Measurements from ENCODE around the gene PAGE4. TPM values are rescaled to one million over a fixed set of nuclear protein-coding genes. Genes with fewer than 3 reads are reported as not detected.
A peak's percentile ranks its signal among the peaks of the same experiment; 100 is the strongest.

Gene PAGE4, protein sequence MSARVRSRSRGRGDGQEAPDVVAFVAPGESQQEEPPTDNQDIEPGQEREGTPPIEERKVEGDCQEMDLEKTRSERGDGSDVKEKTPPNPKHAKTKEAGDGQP
- total RNA-seq = not detected

DNA sequence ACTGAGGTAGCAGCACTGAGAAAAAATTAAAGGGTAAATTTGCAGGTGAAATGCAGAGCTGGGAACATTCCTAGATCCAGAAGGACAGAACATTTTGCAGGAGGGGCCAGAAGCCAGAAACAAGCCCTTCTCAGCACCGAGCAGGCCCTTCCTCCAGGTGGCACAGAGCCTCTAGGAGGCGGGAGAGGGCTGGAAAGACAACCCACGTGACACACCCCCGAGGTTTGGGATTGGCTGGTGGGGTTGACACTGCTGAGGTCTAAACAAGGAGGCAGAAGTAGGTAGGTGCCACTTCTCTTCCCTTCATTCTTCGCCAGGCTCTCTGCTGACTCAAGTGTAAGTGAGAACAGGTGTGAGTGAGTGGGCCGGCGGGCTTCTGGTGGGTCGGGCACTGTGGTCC is at the start of gene PAGE4:
Gene PAGE4 (plus strand): TSS at position 288 of the 400 bp plus-strand sequence. CDS start 1,126 bp downstream, outside the sequence.
- DNase-seq (no peak), ATAC-seq (no peak)
- Mint-ChIP-seq H3K4me3 (no peak within 1 kb of the TSS), H3K9me3 (ENCODE audit: insufficient read depth) (no peaks in the 10 kb centered on the region), H3K27ac (no peak within 1 kb of the TSS), H3K36me3 (ENCODE audit: low read depth) (no peaks in the 10 kb centered on the region), H3K4me1 (ENCODE audit: low read depth) (no peaks in the 10 kb centered on the region), H3K27me3 (ENCODE audit: low read depth) (peaks cover 5% of the 10 kb centered on the region)
- CTCF ChIA-PET = no interaction called here
- POLR2A ChIA-PET = no interaction called here

DNA sequence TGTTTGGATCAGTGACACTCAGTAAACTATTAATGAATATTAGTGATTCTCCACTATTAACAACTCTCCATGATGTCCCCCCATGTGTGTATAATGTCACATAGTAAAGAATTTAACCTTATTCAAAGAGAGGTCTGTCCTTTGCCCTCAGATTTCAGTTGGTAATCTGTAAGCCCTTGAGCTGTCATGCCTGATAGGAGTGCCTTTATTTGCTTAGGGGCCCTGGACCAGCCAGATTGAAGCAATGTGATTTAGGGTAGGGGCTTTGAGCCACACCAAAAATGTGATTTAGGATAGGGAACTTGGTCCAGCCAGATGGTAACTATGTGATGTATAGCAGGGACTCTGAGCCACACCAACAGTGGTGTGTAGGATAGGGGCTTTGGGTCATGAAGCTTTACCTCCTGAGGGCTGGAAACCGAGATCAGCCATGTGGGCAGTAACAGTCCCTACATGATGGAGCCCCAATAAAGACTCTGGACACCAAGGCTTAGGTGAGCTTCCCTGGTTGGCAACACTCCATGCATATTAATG is 44.3 kb upstream of the PAGE4 start:
- POLR2A ChIA-PET = no interaction called here
- Mint-ChIP-seq H3K4me3 (no peak overlapping the region), H3K27ac (no peak overlapping the region), H3K4me1 (ENCODE audit: low read depth) (no peaks in the 10 kb centered on the region), H3K27me3 (ENCODE audit: low read depth) (no peaks in the 10 kb centered on the region), H3K9me3 (ENCODE audit: insufficient read depth) (no peaks in the 10 kb centered on the region), H3K36me3 (ENCODE audit: low read depth) (no peaks in the 10 kb centered on the region)
- no peak for ATAC-seq
- CTCF ChIA-PET = no interaction called here
- DNase-seq = no peak

DNA sequence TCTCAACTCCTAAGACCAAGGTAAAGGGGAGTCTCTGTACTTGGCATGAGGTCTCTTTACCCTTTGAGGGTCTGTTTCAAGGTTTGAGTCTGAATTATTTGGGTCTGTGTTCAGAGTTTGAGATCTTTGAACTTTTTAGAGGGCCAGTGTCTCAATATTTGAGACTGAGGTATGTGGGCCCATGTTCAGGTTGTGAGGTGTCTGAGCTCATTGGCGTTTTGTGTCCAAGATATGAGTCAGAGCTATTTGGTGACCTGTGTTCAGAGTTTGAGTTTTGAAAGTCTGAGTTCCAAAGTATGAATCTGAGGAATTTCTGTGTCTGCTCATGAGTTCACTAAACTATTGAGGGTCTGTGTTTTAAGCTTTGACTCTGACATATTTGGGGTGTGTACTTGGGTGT is 36.7 kb upstream of the PAGE4 start:
- ATAC-seq (no peak), DNase-seq (no peak)
- ChIA-PET POLR2A (no interaction called here), CTCF (no interaction called here)
- Mint-ChIP-seq H3K36me3 (ENCODE audit: low read depth) (no peaks in the 10 kb centered on the region), H3K4me3 (no peak overlapping the region), H3K4me1 (ENCODE audit: low read depth) (no peaks in the 10 kb centered on the region), H3K27ac (no peak overlapping the region), H3K27me3 (ENCODE audit: low read depth) (peaks cover 5% of the 10 kb centered on the region), H3K9me3 (ENCODE audit: insufficient read depth) (no peaks in the 10 kb centered on the region)

DNA sequence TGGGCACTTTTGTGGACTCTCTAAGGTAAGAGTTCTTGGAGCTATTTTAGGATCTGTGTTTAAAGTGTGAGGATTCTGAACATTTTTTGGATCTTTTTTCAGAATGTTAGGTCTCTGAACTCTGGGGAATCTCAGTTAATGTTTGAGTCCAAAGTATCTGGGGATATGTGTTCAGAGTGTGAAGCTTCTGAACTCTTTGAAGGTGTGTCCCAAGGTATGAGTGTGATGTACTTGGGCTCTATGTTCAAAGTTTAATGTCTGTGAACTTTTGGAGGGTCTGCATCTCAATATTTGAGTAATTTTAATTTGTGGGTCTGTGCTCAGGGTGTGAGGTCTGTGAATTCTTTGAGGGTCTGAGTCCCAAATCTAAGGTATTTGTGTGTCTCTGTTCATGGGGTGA is 35.4 kb upstream of the PAGE4 start:
- POLR2A ChIA-PET = no interaction called here
- Mint-ChIP-seq H3K27me3 (ENCODE audit: low read depth) (peaks cover 5% of the 10 kb centered on the region), H3K9me3 (ENCODE audit: insufficient read depth) (no peaks in the 10 kb centered on the region), H3K4me3 (no peak overlapping the region), H3K36me3 (ENCODE audit: low read depth) (no peaks in the 10 kb centered on the region), H3K4me1 (ENCODE audit: low read depth) (no peaks in the 10 kb centered on the region), H3K27ac (no peak overlapping the region)
- DNase-seq (no peak), ATAC-seq (no peak)
- CTCF ChIA-PET = no interaction called here

DNA sequence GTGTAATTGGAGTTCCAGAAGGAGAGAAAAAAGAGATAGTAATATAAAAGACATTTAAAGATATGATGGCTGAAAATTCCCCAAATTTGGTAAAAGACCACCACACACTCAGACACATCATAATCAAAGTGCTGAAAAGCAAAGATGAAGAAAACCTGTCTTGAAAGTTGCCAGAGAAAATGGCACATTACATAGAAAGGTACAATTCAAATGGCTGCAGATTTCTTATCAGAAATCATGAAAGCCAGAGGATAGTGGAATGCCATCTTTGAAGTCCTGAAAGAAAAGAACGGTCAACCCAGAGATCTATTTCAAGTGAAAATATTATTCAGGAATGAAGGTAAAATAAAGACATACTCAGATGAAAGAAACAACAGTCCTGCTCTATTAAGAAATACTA is 29.3 kb upstream of the PAGE4 start:
- H3K4me3 Mint-ChIP-seq = no peak overlapping the region
- H3K4me1 Mint-ChIP-seq (ENCODE audit: low read depth) = no peaks in the 10 kb centered on the region
- no peaks in the 10 kb centered on the region for H3K36me3 Mint-ChIP-seq (ENCODE audit: low read depth)
- ChIA-PET CTCF (no interaction called here), POLR2A (no interaction called here)
- ATAC-seq (no peak), DNase-seq (no peak)
- H3K27me3 Mint-ChIP-seq (ENCODE audit: low read depth) = peaks cover 5% of the 10 kb centered on the region
- no peak overlapping the region for H3K27ac Mint-ChIP-seq
- no peaks in the 10 kb centered on the region for H3K9me3 Mint-ChIP-seq (ENCODE audit: insufficient read depth)

DNA sequence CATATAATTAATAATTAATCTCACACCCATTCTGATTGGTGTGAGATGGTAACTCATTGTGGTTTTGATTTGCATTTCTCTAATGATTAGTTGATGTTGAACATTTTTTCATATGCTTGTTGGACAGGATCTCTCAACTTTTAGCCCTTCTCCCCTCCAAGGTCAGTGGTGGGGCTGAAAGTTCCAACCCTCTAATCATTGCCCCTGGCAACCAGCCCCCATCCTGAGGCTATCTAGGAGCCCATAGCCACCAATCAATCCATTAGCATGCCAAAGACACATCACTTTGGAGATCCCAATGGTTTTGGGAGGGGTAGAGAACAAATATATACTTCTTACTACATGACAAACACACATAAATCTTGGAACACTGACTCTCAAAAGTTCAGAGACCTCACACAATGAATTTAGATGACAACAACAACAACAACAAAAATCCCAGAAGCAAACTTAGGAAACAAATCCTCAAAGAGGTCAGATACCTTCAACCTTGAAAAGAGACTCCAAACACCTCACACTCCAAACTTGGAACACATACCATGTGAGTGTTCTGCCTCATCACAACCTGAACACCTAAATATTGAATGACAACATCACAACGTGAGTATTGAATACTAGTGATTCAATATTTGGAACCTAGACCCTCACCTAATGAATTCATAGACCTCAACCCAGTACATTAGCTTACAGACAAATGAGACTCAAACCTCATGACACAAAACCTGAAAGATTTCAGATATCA is 19.0 kb upstream of the PAGE4 start:
- Mint-ChIP-seq H3K27ac (no peak overlapping the region), H3K36me3 (ENCODE audit: low read depth) (no peaks in the 10 kb centered on the region), H3K4me3 (no peak overlapping the region), H3K4me1 (ENCODE audit: low read depth) (no peaks in the 10 kb centered on the region), H3K27me3 (ENCODE audit: low read depth) (peaks cover 2% of the 10 kb centered on the region), H3K9me3 (ENCODE audit: insufficient read depth) (no peaks in the 10 kb centered on the region)
- CTCF ChIA-PET = no interaction called here
- DNase-seq (no peak), ATAC-seq (no peak)
- POLR2A ChIA-PET = no interaction called here

DNA sequence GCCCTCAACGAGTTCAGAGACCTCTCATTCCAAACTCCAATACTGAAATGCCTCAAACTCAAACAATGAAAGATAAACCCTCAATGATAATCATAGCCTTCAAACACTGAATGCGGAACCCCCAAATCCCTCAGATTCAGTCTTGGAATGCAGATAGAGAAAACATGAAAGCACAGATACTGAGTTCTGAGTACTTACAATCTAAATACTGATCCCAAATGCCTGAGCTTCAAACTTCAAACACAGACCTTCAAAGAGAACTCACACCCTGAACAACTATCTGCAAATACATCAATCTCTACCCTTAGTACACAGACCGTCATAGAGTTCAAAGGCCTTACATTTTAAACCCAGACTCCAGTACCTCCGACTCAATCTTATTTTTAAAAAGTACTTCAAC is 16.9 kb upstream of the PAGE4 start:
- no peak overlapping the region for H3K27ac Mint-ChIP-seq
- ChIA-PET CTCF (no interaction called here), POLR2A (no interaction called here)
- DNase-seq = no peak
- peaks cover 2% of the 10 kb centered on the region for H3K27me3 Mint-ChIP-seq (ENCODE audit: low read depth)
- no peak overlapping the region for H3K4me3 Mint-ChIP-seq
- ATAC-seq = no peak
- H3K4me1 Mint-ChIP-seq (ENCODE audit: low read depth) = no peaks in the 10 kb centered on the region
- H3K36me3 Mint-ChIP-seq (ENCODE audit: low read depth) = no peaks in the 10 kb centered on the region
- H3K9me3 Mint-ChIP-seq (ENCODE audit: insufficient read depth) = no peaks in the 10 kb centered on the region

DNA sequence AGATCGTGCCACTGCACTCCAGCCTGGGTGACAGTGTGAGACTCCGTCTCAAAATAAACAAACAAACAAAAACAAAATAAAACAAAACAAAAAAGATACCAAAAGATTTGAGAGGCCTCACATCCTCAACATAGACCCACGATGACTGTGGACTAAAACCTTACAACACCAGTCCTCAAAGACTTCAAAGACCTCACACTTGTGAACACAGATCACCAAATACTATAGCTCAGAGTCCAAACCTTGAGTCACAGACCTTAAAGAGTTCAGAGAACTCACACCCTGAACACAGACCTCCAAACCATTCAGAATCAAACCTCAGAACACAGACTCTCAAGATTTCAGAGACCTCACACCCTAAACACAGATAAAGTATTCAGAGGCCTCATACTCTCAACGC is 12.7 kb upstream of the PAGE4 start:
- ChIA-PET CTCF (no interaction called here), POLR2A (no interaction called here)
- ATAC-seq = no peak
- H3K9me3 Mint-ChIP-seq (ENCODE audit: insufficient read depth) = no peaks in the 10 kb centered on the region
- H3K36me3 Mint-ChIP-seq (ENCODE audit: low read depth) = no peaks in the 10 kb centered on the region
- peaks cover 3% of the 10 kb centered on the region for H3K27me3 Mint-ChIP-seq (ENCODE audit: low read depth)
- no peaks in the 10 kb centered on the region for H3K4me1 Mint-ChIP-seq (ENCODE audit: low read depth)
- H3K4me3 Mint-ChIP-seq = no peak overlapping the region
- DNase-seq = no peak
- no peak overlapping the region for H3K27ac Mint-ChIP-seq

DNA sequence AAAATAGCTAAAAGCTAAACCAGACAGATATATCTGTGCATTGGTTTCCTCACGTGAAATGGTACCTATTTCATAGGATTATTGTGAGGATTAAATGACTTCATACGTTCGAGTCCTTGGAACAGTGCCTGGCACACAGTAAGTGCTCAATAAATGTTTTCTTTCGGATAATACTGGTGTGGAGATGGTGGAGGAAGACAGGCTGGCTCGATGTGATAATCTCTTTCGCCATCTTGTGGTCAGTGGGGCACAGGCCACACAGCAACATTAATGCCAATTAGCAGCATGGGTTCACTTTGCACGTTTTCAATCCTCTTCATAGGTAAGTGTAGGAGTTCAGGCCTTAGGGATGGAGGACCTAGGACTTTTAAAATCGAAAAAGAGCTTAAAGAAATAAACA is 9.3 kb downstream of the PAGE4 start:
- ChIA-PET CTCF (interaction anchor here (1.1 to 1.2 kb wide), 2 partner anchors 39 to 77 kb away, joined by 3 to 5 read pairs; no protein-coding TSS in a partner anchor), POLR2A (no interaction called here)
- peak; percentile 21 for DNase-seq
- no peaks in the 10 kb centered on the region for H3K27me3 Mint-ChIP-seq (ENCODE audit: low read depth)
- no peak for ATAC-seq
- H3K4me1 Mint-ChIP-seq (ENCODE audit: low read depth) = no peaks in the 10 kb centered on the region
- H3K36me3 Mint-ChIP-seq (ENCODE audit: low read depth) = no peaks in the 10 kb centered on the region
- H3K27ac Mint-ChIP-seq = no peak overlapping the region
- H3K4me3 Mint-ChIP-seq = no peak overlapping the region
- H3K9me3 Mint-ChIP-seq (ENCODE audit: insufficient read depth) = no peaks in the 10 kb centered on the region

DNA sequence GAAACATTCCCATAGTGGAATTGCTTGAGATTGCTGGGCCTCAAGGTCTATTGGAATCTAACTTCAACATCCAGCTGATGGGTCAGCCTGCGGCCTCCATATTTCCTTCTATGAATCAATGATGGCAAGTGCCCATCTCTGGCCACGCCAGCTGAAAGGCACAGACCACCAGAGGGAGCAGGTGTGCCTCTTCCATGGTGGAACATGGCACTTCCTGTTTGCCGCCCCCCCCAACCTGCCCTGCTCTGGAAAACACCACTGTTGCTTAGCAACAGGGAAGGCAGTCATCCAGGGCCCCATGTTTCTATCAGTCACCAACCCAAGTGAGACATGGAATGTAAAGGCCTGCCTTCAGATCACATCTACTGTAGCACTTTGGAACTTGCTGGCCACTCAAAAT is 11.6 kb downstream of the PAGE4 start:
- no peak overlapping the region for H3K4me3 Mint-ChIP-seq
- ATAC-seq (peak; percentile 53), DNase-seq (peak; percentile 30)
- no peaks in the 10 kb centered on the region for H3K27me3 Mint-ChIP-seq (ENCODE audit: low read depth)
- no peaks in the 10 kb centered on the region for H3K4me1 Mint-ChIP-seq (ENCODE audit: low read depth)
- H3K36me3 Mint-ChIP-seq (ENCODE audit: low read depth) = no peaks in the 10 kb centered on the region
- no peaks in the 10 kb centered on the region for H3K9me3 Mint-ChIP-seq (ENCODE audit: insufficient read depth)
- CTCF ChIA-PET = interaction anchor here (1.0 to 1.1 kb wide), 4 partner anchors 11 to 78 kb away, joined by 3 to 4 read pairs (median 3); no protein-coding TSS in a partner anchor
- POLR2A ChIA-PET = no interaction called here
- no peak overlapping the region for H3K27ac Mint-ChIP-seq

DNA sequence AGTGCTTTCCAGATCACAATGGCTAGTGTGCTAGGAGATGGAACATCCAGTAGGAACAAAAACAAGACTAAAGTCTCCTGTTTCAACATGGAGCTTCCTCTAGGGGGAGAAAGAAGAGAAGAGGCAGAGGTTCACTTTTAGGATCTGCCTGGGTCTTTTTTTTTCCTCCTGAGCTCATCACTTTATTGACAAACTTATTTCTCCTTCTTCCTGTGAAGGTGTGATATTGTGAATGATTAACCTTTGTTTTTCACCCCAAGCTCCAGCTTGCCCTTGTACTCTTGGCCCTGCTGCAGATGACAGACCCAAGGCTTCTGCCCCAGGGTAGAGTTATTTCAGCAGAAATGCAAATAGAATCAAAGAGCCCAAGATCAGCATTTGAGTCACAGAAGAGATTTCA is 13.5 kb downstream of the PAGE4 start:
- no peaks in the 10 kb centered on the region for H3K9me3 Mint-ChIP-seq (ENCODE audit: insufficient read depth)
- H3K4me1 Mint-ChIP-seq (ENCODE audit: low read depth) = no peaks in the 10 kb centered on the region
- DNase-seq (no peak), ATAC-seq (no peak)
- H3K27ac Mint-ChIP-seq = no peak overlapping the region
- CTCF ChIA-PET = interaction anchor here (1.6 kb wide), 1 partner anchor 42 kb away, joined by 4 read pairs; no protein-coding TSS in a partner anchor
- POLR2A ChIA-PET = no interaction called here
- no peaks in the 10 kb centered on the region for H3K27me3 Mint-ChIP-seq (ENCODE audit: low read depth)
- no peak overlapping the region for H3K4me3 Mint-ChIP-seq
- no peaks in the 10 kb centered on the region for H3K36me3 Mint-ChIP-seq (ENCODE audit: low read depth)

DNA sequence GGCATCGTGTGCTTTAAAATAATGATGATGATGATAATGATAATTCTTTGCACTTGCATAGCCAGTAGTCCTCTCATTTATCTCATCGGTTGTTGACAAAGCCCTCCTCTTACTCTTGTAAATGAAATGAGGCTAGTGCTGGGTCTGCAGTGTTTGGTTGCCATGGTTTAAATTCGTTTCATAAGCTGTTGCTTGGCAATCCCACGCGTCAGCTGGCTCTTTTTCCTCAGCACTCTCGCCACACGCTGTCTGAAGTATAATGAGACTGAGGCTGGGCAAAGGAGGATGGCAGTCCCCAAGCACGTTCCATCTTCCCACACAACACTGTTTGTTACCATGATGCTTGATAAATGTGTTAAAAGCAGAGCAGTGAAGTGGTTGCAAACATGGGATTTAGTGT is 15.5 kb downstream of the PAGE4 start:
- Mint-ChIP-seq H3K27ac (no peak overlapping the region), H3K4me1 (ENCODE audit: low read depth) (no peaks in the 10 kb centered on the region), H3K27me3 (ENCODE audit: low read depth) (peaks cover 3% of the 10 kb centered on the region), H3K4me3 (no peak overlapping the region), H3K36me3 (ENCODE audit: low read depth) (no peaks in the 10 kb centered on the region), H3K9me3 (ENCODE audit: insufficient read depth) (no peaks in the 10 kb centered on the region)
- DNase-seq = no peak
- POLR2A ChIA-PET = no interaction called here
- CTCF ChIA-PET = no interaction called here
- no peak for ATAC-seq

Measured in activated CD8-positive, alpha-beta T cell treated with anti-CD3 and anti-CD28 coated beads, Interleukin-2, amount 10 ng/mL, durations not matched to agents 7 days and 5 days (primary cell).